Ascending aorta (tissue), 2 donors: Measurements from ENCODE around the gene MTO1. TPM values are rescaled to one million over a fixed set of nuclear protein-coding genes. Genes with fewer than 3 reads are reported as not detected.

Experiments used
- DNase-seq, 2 donors: peaks; one replicate each; pipeline ENCODE4 v3.0.0-alpha.2; 2019; ENCODE audit warnings: low spot score in 2 of 2
- H3K27ac ChIP-seq, 2 donors: fragments of 200-600 bp; sonication (generic); one replicate each; pipeline ENCODE4 v1.5.1; 2016 to 2017; ENCODE audit warnings: mild to moderate bottlenecking in 1 of 2
- H3K27me3 ChIP-seq: fragments of 200-600 bp; sonication (generic); one replicate; pipeline ENCODE4 v1.5.1; 2017
- H3K36me3 ChIP-seq, 2 donors: fragments of 200-600 bp; sonication (generic); one replicate each; pipeline ENCODE4 v1.5.1; 2016
- H3K4me1 ChIP-seq, 2 donors: fragments of 200-600 bp; sonication (generic); one replicate each; pipeline ENCODE4 v1.5.1; 2016 to 2017; ENCODE audit warnings: mild to moderate bottlenecking in 1 of 2
- H3K4me3 ChIP-seq, 2 donors: fragments of 200-600 bp; sonication (generic); one replicate each; pipeline ENCODE4 v1.5.1; 2016 to 2017; ENCODE audit warnings: mild to moderate bottlenecking in 1 of 2
- H3K9me3 ChIP-seq, 2 donors: fragments of 200-600 bp; sonication (generic); one replicate each; pipeline ENCODE4 v1.5.1; 2016
- CTCF ChIP-seq, 3 experiments: fragments of 200-600 bp in 2 of 3; fragments of 450-650 bp in 1 of 3; sonication (generic) in 2 of 3; IDR thresholded peaks; one replicate each; pipeline ENCODE4 v1.5.1; 2016 to 2019; ENCODE audit warnings: antibody characterized with exemption in 3 of 3, mild to moderate bottlenecking in 1 of 3, moderate library complexity in 1 of 3
- intact Hi-C: fragments of 100-400 bp; cut with DNase I; formaldehyde crosslinking; loops from one replicate; pipeline ENCODE4 v1.15.1; 2023
- total RNA-seq: library from RNA; depleted of rRNA; stranded (reverse); fragments of >200 nt; gene quantifications from one replicate; pipeline ENCODE4 v1.1.0, GENCODE V29; 2016

MTO1 gene
- total RNA-seq, 1 donor from 2014 or later: 12.5 TPM

- Histone ChIP-seq H3K4me1 (peaks cover 0 to 13% of the 10 kb centered on the region in 2 donors), H3K27me3 (no peaks in the 10 kb centered on the region), H3K36me3 (no peaks in the 10 kb centered on the region), H3K4me3 (no peak overlapping the region), H3K9me3 (no peaks in the 10 kb centered on the region), H3K27ac (no peak overlapping the region)
- intact Hi-C loops: loop anchor here (5.0 kb wide), 2 partner anchors 62 to 152 kb away; partner anchors contain the start of gene EEF1A1
- DNase-seq: no peak
- no peak for TF ChIP-seq CTCF (IDR thresholded peaks at IDR 0.05)
Observed at GRCh38 chr6:73460056-73460455, 1.5 kb upstream of the MTO1 start.

GRCh38 chr6:73471686-73472290 is 10.3 kb downstream of the MTO1 start:
- no peak for TF ChIP-seq CTCF (IDR thresholded peaks at IDR 0.05)
- peaks cover 80 to 84% of the 10 kb centered on the region in 2 donors for H3K36me3 ChIP-seq
- DNase-seq: no peak

GRCh38 chr6:73476723-73477122 is 15.2 kb downstream of the MTO1 start:
- no peak overlapping the region for H3K4me3 ChIP-seq
- no peak for TF ChIP-seq CTCF (IDR thresholded peaks at IDR 0.05)
- H3K9me3 ChIP-seq: no peaks in the 10 kb centered on the region
- H3K27me3 ChIP-seq: no peaks in the 10 kb centered on the region
- peaks cover 70 to 93% of the 10 kb centered on the region in 2 donors for H3K36me3 ChIP-seq
- H3K27ac ChIP-seq: no peak overlapping the region
- intact Hi-C loops: no loop called here
- DNase-seq: no peak
- H3K4me1 ChIP-seq: no peaks in the 10 kb centered on the region

More at GRCh38 chr6:73471686-73472290, 10.3 kb downstream of the MTO1 start:
- no peaks in the 10 kb centered on the region for H3K9me3 ChIP-seq
- no peaks in the 10 kb centered on the region for H3K4me1 ChIP-seq
- intact Hi-C loops: no loop called here
- H3K27ac ChIP-seq: no peak overlapping the region
- H3K4me3 ChIP-seq: no peak overlapping the region
- H3K27me3 ChIP-seq: no peaks in the 10 kb centered on the region

- Histone ChIP-seq H3K27ac (no peak overlapping the region), H3K4me3 (no peak overlapping the region), H3K4me1 (no peaks in the 10 kb centered on the region), H3K27me3 (no peaks in the 10 kb centered on the region), H3K9me3 (no peaks in the 10 kb centered on the region), H3K36me3 (peaks cover 76 to 96% of the 10 kb centered on the region in 2 donors)
- TF ChIP-seq CTCF (IDR thresholded peaks at IDR 0.05): no peak
- DNase-seq: no peak
- intact Hi-C loops: no loop called here
Observed at GRCh38 chr6:73477407-73477806, 15.9 kb downstream of the MTO1 start.

GRCh38 chr6:73481969-73482368 is 20.4 kb downstream of the MTO1 start:
- no peak overlapping the region for H3K27ac ChIP-seq
- no peaks in the 10 kb centered on the region for H3K4me1 ChIP-seq
- intact Hi-C loops: no loop called here
- H3K27me3 ChIP-seq: no peaks in the 10 kb centered on the region
- no peak for DNase-seq
- H3K36me3 ChIP-seq: peaks cover 76 to 90% of the 10 kb centered on the region in 2 donors
- TF ChIP-seq CTCF (IDR thresholded peaks at IDR 0.05): no peak
- no peak overlapping the region for H3K4me3 ChIP-seq
- no peaks in the 10 kb centered on the region for H3K9me3 ChIP-seq
